Heart left ventricle (tissue), 16 donors: ENCODE results near the gene OLIG2. TPM values are rescaled to one million over a fixed set of nuclear protein-coding genes. Genes with fewer than 3 reads are reported as not detected.

ENCODE experiments used
- ATAC-seq, 4 donors: fragments of 200-7000 bp; cut with Tn5 transposase; one replicate each; pipeline ENCODE4 v1.9.1; 2020 to 2022; ENCODE audit warnings: moderate library complexity in 4 of 4, mild to moderate bottlenecking in 3 of 4, moderate number of reproducible peaks in 1 of 4
- DNase-seq, 5 donors: peaks; one replicate each; pipeline ENCODE4 v3.0.0-alpha.2; 2020
- H3K27ac ChIP-seq, 12 donors: fragments of 200-600 bp; sonication (generic) in 4 of 12; one replicate each; pipeline versions ENCODE4 v1.5.0 to v1.8.0; 2016 to 2022; ENCODE audit warnings: mild to moderate bottlenecking in 2 of 12
- H3K27me3 ChIP-seq, 9 donors: fragments of 200-600 bp; sonication (generic) in 2 of 9; one replicate each; pipeline versions ENCODE4 v1.5.1 to v1.8.0; 2016 to 2022; ENCODE audit warnings: mild to moderate bottlenecking in 3 of 9
- H3K36me3 ChIP-seq, 9 donors: fragments of 200-600 bp; sonication (generic) in 2 of 9; one replicate each; pipeline versions ENCODE4 v1.5.0 to v1.8.0; 2018 to 2022; ENCODE audit warnings: mild to moderate bottlenecking in 2 of 9
- H3K4me1 ChIP-seq, 12 donors: fragments of 200-600 bp; sonication (generic) in 4 of 12; one replicate each; pipeline versions ENCODE4 v1.5.0 to v1.8.0; 2016 to 2022; ENCODE audit warnings: mild to moderate bottlenecking in 3 of 12
- H3K4me3 ChIP-seq, 12 donors: fragments of 200-600 bp; sonication (generic) in 4 of 12; one replicate each; pipeline versions ENCODE4 v1.5.0 to v1.8.0; 2017 to 2022; ENCODE audit warnings: mild to moderate bottlenecking in 9 of 12, moderate library complexity in 4 of 12
- H3K9me3 ChIP-seq, 12 donors: fragments of 200-600 bp; sonication (generic) in 4 of 12; one replicate each; pipeline versions ENCODE4 v1.5.0 to v1.8.0; 2016 to 2022; ENCODE audit warnings: mild to moderate bottlenecking in 1 of 12
- POLR2A ChIP-seq, 2 donors: fragments of 450-650 bp; IDR thresholded peaks; one replicate each; pipeline ENCODE4 v1.6.1; 2017; ENCODE audit warnings: antibody characterized with exemption in 2 of 2, mild to moderate bottlenecking in 2 of 2, moderate library complexity in 2 of 2
- WGBS, 4 donors: extraction: QIAGEN DNeasy Blood & Tissue Kit in 2 of 4; methylation state at CpG; one replicate each; pipeline versions ENCODE4 v1.1.5 to v1.1.7; 2013 to 2018; 5-methylcytosine and 5-hydroxymethylcytosine counted together
- intact Hi-C, 10 donors: fragments of 100-400 bp; cut with DNase I; formaldehyde crosslinking; loops; one replicate each; pipeline versions ENCODE4 v1.11.1 to v1.14.2; 2022
- polyA plus RNA-seq, 2 donors: library from polyadenylated mRNA; stranded (reverse); fragments of 200-250 nt; gene quantifications; one replicate each; pipeline ENCODE4 v1.2.3, GENCODE V29; 2013
- total RNA-seq, 9 donors: library from RNA; depleted of rRNA in 2 of 9; stranded (reverse); fragments of >200 nt in 2 of 9; fragmentation: NEBNext Ultra II Directional in 3 of 9; extraction: Animal tissue kit (Norgen Biotek cat#: 25700) in 3 of 9; gene quantifications; one replicate each; pipeline versions ENCODE4 v1.1.0 to v1.2.4, GENCODE V29; 2016 to 2023
- TF ChIP-seq, protein P1 (sequence below), 12 donors: fragments of 200-600 bp; sonication (generic) in 4 of 12; IDR thresholded peaks; one replicate each; pipeline versions ENCODE4 v1.5.0 to v1.8.0; 2018 to 2022; ENCODE audit warnings: antibody characterized with exemption in 12 of 12, mild to moderate bottlenecking in 5 of 12
- donor health status: ischemic (EF 13 %, LVEDD 7.1; RV severe dilation, severe dysfunction).
- donor health status: healthy with polysubstance abuse.
- donor health status: DM: no; HTN: yes; CAD: no.
- donor health status: DM: no; HTN: no; CAD: no.
- donor health status: ischemic (EF 25% LVEDD 6.9; RV normal size, moderate dysfunction).
- donor health status: ischemic (EF 25% LVEDD 5.7; RV mildly dilated, moderate dysfunction).
- donor health status: healthy.
- donor health status: DM: yes; HTN: yes; CAD: no.
- donor health status: ischemic (EF 35%, LVEDD 5.7; RV mildly dilated, moderate dysfunction).
- donor health status: nonischemic (EF 11% LVEDD 7.7; RV severe dilation, severe dysfunction).
- donor health status: DM: yes; HTN: yes; CAD: no.
- donor health status: PGD.
- donor health status: ischemic (EF 29% LVEDD 5.4; RV normal size, mild dysfunction).
- donor health status: nonischemic (EF 23%, LVEDD 6.1; RV moderate dilation, normal function).

Gene OLIG2
- total and polyA plus RNA-seq, 11 donors, result not detected

DNA sequence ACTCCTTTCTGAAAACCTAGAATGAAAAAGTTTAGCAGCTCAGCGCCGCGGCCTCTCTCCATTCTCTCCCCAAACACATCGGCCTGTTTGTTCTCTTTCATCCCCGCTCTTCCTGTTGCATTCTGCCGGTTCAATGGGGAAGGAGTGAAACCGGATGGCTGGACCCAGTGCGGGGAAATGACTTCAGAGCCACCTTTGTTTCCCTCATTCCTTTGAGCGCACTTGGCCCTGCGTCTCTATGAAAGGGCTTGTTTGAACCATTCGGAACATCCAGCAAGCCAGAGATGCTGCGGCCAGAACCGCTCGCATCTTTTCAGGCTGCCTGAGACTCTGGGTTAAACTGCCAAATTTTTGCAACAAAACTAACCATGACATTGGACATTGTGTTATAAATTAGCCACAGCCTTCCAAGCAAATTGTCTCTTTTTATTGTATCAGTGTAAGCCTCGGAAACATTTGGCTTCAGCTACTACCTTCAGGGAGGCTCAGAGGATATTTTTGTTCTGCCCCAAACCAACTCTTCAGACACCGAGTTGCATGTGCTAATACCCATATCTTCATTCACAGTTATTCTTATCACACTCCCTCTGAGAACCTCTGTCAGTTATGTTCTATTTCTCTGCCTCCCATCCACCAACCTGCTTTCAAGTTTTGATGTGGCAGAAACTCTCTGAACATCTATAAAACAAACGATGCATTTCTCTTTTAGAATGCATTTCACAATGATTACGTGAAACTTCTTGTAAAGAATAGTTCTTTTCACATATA, 39.1 kb downstream of the OLIG2 start:
- 28 to 36% (median 31%) methylated on average over 18 of the region's 18 CpGs for WGBS, 4 donors
- intact Hi-C loops, result loop anchor here in 1 of 10 donors (5.0 kb wide), 1 partner anchor 38 kb away; the partner anchor contains the start of gene OLIG2
- no peak overlapping the region for H3K27ac ChIP-seq
- DNase-seq (no peak), ATAC-seq (no peak)
- H3K36me3 ChIP-seq, result no peaks in the 10 kb centered on the region
- H3K4me1 ChIP-seq, result peaks cover 0 to 39% (median 0%) of the 10 kb centered on the region in 12 donors
- H3K9me3 ChIP-seq, result peaks cover 0 to 9% (median 0%) of the 10 kb centered on the region in 12 donors
- peaks cover 4 to 90% (median 63%) of the 10 kb centered on the region in 9 donors for H3K27me3 ChIP-seq
- no peak overlapping the region for H3K4me3 ChIP-seq
- no peak for TF ChIP-seq POLR2A (IDR thresholded peaks at IDR 0.05)
- TF ChIP-seq, protein P1, sequence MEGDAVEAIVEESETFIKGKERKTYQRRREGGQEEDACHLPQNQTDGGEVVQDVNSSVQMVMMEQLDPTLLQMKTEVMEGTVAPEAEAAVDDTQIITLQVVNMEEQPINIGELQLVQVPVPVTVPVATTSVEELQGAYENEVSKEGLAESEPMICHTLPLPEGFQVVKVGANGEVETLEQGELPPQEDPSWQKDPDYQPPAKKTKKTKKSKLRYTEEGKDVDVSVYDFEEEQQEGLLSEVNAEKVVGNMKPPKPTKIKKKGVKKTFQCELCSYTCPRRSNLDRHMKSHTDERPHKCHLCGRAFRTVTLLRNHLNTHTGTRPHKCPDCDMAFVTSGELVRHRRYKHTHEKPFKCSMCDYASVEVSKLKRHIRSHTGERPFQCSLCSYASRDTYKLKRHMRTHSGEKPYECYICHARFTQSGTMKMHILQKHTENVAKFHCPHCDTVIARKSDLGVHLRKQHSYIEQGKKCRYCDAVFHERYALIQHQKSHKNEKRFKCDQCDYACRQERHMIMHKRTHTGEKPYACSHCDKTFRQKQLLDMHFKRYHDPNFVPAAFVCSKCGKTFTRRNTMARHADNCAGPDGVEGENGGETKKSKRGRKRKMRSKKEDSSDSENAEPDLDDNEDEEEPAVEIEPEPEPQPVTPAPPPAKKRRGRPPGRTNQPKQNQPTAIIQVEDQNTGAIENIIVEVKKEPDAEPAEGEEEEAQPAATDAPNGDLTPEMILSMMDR (IDR thresholded peaks at IDR 0.05), result no peak

DNA sequence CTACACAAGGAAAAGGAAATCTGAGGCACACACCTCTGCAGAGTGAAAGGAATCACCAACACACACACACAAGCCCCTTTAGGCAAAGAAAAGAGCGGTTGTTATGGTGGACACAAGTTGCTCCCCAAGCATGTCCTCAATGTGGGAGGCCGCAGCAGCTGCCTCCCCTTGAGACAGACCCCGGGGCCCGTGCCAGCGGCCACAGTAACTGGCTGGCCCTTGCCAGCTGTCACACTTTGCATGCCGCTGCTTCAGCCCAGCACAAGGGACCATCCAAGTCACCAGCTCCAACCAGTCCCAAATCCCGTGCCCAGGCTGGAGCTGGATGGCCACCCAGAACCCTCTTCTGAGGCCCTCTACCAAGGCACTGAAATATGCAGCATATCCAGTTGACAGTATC, 41.3 kb downstream of the OLIG2 start:
- 88 to 95% (median 90%) methylated on average over 7 of the region's 7 CpGs for WGBS, 4 donors
- intact Hi-C loops, result loop anchor here in 1 of 10 donors (5.0 kb wide), 1 partner anchor 40 kb away; the partner anchor contains the start of gene OLIG2
- TF ChIP-seq, protein P1 (IDR thresholded peaks at IDR 0.05), result no peak
- no peak for TF ChIP-seq POLR2A (IDR thresholded peaks at IDR 0.05)
- Histone ChIP-seq H3K4me1 (peaks cover 0 to 44% (median 12%) of the 10 kb centered on the region in 12 donors), H3K27ac (no peak overlapping the region), H3K27me3 (peaks cover 17 to 96% (median 81%) of the 10 kb centered on the region in 9 donors), H3K4me3 (no peak overlapping the region), H3K9me3 (peaks cover 0 to 9% (median 0%) of the 10 kb centered on the region in 12 donors), H3K36me3 (no peaks in the 10 kb centered on the region)
- ATAC-seq (no peak), DNase-seq (no peak)

DNA sequence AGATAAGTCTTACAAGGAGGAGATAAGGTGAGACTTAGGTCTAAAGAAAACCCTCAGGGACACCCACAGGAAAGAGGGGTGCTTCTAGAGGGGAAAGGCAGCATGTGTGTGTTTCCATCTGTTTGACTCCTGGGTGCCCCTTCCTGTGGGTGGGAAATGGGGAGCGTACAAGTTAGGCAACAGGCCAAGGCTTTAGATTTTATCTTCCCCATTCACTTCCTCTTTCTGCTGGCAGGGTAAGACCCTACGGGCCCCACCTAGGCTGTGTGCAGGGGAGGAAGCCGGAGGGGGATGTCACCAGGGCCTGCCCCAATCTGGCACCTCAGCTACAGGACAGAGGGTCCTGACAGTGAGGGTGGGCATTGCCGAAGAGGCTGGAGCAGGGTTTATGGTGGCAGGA, 41.7 kb downstream of the OLIG2 start:
- Histone ChIP-seq H3K27ac (no peak overlapping the region), H3K36me3 (no peaks in the 10 kb centered on the region), H3K9me3 (peaks cover 0 to 9% (median 0%) of the 10 kb centered on the region in 12 donors), H3K4me3 (no peak overlapping the region), H3K27me3 (peaks cover 20 to 99% (median 84%) of the 10 kb centered on the region in 9 donors), H3K4me1 (peaks cover 0 to 46% (median 13%) of the 10 kb centered on the region in 12 donors)
- WGBS, 4 donors, result 50 to 62% (median 57%) methylated on average over 4 of the region's 4 CpGs
- DNase-seq (no peak), ATAC-seq (no peak)
- TF ChIP-seq, protein P1 (IDR thresholded peaks at IDR 0.05), result no peak
- no peak for TF ChIP-seq POLR2A (IDR thresholded peaks at IDR 0.05)
- intact Hi-C loops, result loop anchor here in 1 of 10 donors (5.0 kb wide), 1 partner anchor 40 kb away; the partner anchor contains the start of gene OLIG2

DNA sequence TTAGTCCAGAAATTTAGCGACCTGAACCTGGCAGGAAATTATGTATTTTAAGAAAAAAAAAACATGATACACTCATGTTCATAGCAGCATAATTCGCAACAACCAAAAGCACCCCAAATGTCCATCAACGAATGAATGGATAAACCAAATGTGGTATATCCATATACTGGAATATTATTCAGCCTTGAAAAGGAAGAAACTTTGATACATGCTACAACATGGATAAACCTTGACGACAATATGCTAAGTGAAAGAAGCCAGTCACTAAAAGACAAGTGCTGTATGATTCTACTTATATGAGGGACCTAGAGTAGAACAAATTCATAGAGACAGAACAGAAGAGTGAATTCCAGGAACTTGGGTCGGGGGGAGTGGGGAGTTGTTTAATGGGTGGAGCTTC, 43.5 kb downstream of the OLIG2 start:
- WGBS, 4 donors, result 57 to 73% (median 65%) methylated on average over 5 of the region's 5 CpGs
- intact Hi-C loops, result loop anchor here in 1 of 10 donors (5.0 kb wide), 1 partner anchor 42 kb away; the partner anchor contains the start of gene OLIG2
- TF ChIP-seq, protein P1 (IDR thresholded peaks at IDR 0.05), result no peak
- no peak for TF ChIP-seq POLR2A (IDR thresholded peaks at IDR 0.05)
- H3K4me1 ChIP-seq, result peaks cover 0 to 44% (median 13%) of the 10 kb centered on the region in 12 donors
- ATAC-seq (no peak), DNase-seq (no peak)
- H3K4me3 ChIP-seq, result no peak overlapping the region
- no peak overlapping the region for H3K27ac ChIP-seq
- H3K9me3 ChIP-seq, result peaks cover 0 to 9% (median 0%) of the 10 kb centered on the region in 12 donors
- H3K36me3 ChIP-seq, result no peaks in the 10 kb centered on the region
- peaks cover 33 to 99% (median 88%) of the 10 kb centered on the region in 9 donors for H3K27me3 ChIP-seq
